HG02763 (cell line): ENCODE measurements around the gene MTHFS.
"Not testable (repeated sequence)": the region's sequence is repeated elsewhere in the genome, so short reads cannot be mapped to it uniquely, and the experiment has no call there.

Experiments
- ATAC-seq: cut with Tn5 transposase; IDR thresholded peaks from one replicate; pipeline ENCODE4 v1.9.1; 2021; ENCODE audit warnings: mild to moderate bottlenecking, moderate library complexity; ENCODE audit not compliant: unreplicated experiment

The MTHFS gene

DNA sequence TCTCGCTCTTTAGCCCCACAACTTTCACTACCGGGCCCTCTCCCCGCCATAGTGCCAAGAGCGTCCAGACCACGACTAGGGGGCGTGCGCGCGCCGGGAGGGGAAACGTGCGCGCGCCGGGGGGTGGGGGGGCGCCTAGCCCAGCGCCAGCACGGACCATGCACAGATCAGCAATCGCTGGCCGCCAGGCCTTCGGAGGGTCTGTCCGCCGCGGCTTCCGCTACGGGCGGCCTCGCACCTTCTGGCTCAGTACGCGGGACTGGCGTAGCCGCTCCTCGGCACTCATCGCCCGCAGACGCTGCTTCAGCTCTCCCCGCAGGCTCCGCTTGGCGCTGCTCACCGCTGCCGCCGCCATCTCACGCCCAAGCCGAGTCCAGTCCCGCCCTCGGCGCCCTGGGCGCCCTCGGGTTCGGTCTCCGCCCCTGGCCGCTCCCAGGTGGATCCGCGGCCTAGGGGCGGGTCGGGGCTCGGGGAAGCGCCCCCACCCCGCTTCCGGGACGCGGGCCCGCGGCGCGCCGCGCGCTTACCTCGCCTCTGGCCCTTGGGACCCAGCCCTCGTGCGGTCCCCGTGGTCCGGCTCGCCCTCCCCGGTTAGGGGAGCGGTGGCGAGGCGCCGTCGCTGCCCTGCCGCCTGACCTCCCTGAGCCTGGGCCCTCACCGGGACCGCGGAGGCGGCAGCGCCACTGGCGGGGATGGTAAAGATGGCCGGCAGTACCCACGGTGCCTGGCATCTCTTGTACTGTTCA is at the start of gene MTHFS:
Gene MTHFS, minus strand, starts transcription at position 381 of the 746 bp plus-strand sequence. Its CDS starts 26 bp downstream, at position 355.
- ATAC-seq = peak; percentile 69

GRCh38 chr15:79944622-79945021 is 47.8 kb upstream of the MTHFS start:
- ATAC-seq = no peak

- peak; percentile 72 for ATAC-seq
These were observed 47.0 kb upstream of the MTHFS start for GRCh38 chr15:79943820-79944219.

- no peak for ATAC-seq
These were observed 46.1 kb upstream of the MTHFS start for GRCh38 chr15:79942741-79943481.

DNA sequence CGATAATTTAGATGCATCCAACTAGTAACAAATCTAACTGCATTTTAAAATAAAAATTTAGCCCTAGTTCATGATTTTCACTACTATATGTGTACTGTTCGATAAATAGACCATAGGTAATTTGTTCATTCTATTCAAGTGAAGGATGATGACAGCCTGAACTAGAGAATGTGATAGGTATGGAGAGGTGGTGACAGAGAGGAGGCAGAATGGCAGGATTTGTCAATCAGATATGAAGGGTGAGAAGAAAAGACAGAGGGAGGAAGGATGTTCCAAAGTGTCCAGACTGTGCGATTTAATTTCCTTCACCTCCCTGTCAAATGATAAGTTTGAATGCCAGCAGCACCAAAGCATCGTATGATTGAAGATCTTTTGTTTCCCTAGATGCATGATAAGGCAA is 42.6 kb upstream of the MTHFS start:
- ATAC-seq = no peak

- ATAC-seq = no peak
These were observed 41.3 kb upstream of the MTHFS start for GRCh38 chr15:79938143-79938542.

- not testable (repeated sequence) for ATAC-seq
These were observed 38.9 kb upstream of the MTHFS start for GRCh38 chr15:79935556-79936201.

GRCh38 chr15:79933231-79933630 is 36.4 kb upstream of the MTHFS start:
- no peak for ATAC-seq

GRCh38 chr15:79932447-79932846 is 35.6 kb upstream of the MTHFS start:
- no peak for ATAC-seq

GRCh38 chr15:79930516-79930915 is 33.7 kb upstream of the MTHFS start:
- ATAC-seq = no peak

- no peak for ATAC-seq
These were observed 32.6 kb upstream of the MTHFS start for GRCh38 chr15:79929412-79929811.

DNA sequence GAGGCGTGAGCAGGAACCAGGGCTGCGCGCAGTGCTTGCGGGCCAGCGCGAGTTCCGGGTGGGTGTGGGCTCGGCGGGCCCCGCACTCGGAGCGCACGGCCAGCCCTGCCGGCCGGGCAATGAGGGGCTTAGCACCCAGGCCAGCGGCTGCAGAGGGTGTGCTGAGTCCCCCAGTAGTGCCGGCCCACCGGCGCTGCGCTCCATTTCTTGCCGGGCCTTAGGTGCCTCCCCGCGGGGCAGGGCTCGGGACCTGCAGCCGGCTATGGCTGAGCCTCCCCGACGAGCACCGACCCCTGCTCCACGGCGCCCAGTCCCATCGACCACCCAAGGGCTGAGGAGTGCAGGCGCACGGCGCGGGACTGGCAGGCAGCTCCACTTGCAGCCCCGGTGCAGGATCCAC is 29.3 kb upstream of the MTHFS start:
- ATAC-seq = not testable (repeated sequence)

GRCh38 chr15:79924379-79924778 is 27.6 kb upstream of the MTHFS start:
- ATAC-seq = no peak

- peak; percentile 96 for ATAC-seq
These were observed 26.8 kb upstream of the MTHFS start for GRCh38 chr15:79923515-79924169.

DNA sequence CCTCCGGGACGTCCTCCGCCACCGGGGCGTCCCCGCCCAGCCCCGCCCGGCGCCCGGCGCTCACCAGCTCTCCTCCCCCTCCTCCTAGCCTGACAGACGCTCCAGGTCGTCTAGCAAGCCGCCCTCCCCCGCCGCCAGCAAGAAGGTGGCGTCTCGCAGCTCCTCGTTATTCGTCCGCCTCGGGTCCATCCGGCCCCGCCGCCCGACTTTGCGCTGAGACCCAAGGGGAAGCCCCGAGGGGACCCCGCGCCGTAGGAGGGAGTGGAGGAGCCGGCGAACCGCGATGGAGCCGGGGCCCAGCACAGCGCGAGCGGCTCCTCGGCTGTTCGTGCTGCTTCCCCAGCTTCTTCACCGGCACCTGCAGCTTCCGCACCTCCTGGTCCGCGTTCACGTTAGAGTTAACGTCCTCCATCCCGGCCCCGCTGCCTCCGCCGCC is 26.3 kb upstream of the MTHFS start:
- peak; percentile 47 for ATAC-seq

DNA sequence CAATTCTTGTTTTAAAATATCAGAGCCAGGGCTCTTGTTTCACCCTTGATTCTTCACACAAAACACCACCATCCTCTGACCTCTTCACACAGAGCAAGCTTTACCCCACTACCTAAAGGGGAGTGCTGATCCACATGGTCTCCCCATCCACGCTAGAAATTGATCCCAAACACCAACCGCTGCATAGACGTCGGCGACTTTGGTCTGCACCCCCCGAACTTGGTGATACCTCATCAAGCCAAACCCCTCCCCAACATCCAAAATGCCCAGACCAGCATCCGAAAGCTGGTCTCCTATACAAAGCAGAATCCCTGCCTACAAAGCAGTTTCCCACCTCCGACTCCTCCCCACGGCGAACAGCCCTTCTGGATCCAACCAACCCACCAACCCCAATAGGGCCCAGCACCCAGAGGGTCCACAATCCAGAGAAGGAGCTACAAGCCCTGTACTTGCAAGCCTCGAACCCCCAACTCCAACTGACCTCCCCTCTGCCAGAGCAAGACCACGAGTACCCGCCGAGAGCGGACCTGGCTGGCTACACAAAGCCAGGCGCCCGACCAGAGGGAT is 25.8 kb upstream of the MTHFS start:
- ATAC-seq = no peak

- ATAC-seq = no peak
These were observed 23.1 kb upstream of the MTHFS start for GRCh38 chr15:79919749-79920511.

- no peak for ATAC-seq
These were observed 22.4 kb upstream of the MTHFS start for GRCh38 chr15:79919090-79919748.

DNA sequence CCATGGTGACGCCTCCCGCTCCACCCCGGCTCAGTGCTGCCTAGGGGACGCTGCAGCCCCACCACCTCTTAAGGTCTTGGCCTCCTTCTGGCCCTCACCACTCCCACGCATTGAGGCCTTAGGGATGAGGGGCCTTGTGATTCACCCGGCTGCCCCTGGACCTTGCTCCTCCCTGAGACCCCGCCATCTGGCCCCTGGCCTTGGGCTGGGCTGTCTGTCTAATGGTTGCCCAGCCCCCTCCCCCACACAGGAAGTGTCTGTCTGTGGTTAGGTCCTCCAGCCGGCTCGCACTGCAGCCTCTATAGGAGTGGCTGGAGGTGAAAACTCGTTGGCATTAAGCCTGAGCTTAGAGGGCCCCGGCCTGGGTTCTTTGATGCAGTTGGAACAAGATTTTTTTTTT is 21.5 kb upstream of the MTHFS start:
- no peak for ATAC-seq
